GM12878 (cell line): ENCODE measurements around the gene YTHDF1. TPM values are rescaled to one million over a fixed set of nuclear protein-coding genes. Genes with fewer than 3 reads are reported as not detected.

Experiments used
- ATAC-seq: fragments of 200-7000 bp; cut with Tn5 transposase; 3 replicates; pipeline ENCODE4 v1.9.1; 2020; ENCODE audit warnings: mild to moderate bottlenecking, moderate library complexity
- BruUV-seq: library from RNA; stranded (reverse); fragments of 400-500 nt; replicated peaks from 2 replicates; lab custom pipeline; 2021; lab: Mats Ljungman, UMichigan
- CTCF ChIA-PET: fragments of 300-600 bp; sonication (Branson Sonifier 250); formaldehyde crosslinking; extraction: SDS; loops from one replicate; lab custom pipeline; 2021; ENCODE audit warnings: inconsistent platforms; lab: Yijun Ruan, JAX
- POLR2A ChIA-PET: fragments of 350-600 bp; formaldehyde crosslinking; extraction: SDS; loops from one replicate; lab custom pipeline; 2021; ENCODE audit warnings: inconsistent platforms; lab: Charles Lee
- RAD21 ChIA-PET: fragments of 300-600 bp; sonication (Branson Sonifier 250); formaldehyde crosslinking; loops from one replicate; lab custom pipeline; 2023; ENCODE audit warnings: antibody characterized with exemption; ENCODE audit not compliant: unreplicated experiment; lab: Charles Lee
- SMC1A ChIA-PET: fragments of 300-600 bp; sonication (Branson Sonifier 250); formaldehyde crosslinking; loops from one replicate; lab custom pipeline; 2023; ENCODE audit not compliant: unreplicated experiment, uncharacterized antibody; lab: Charles Lee
- DNase-seq: peaks from one replicate; pipeline ENCODE4 v3.0.0-alpha.2; 2011; ENCODE audit warnings: low read depth, low spot score
- FAIRE-seq: peaks from 3 replicates; lab custom pipeline; 2011; peaks lifted over from hg19 to GRCh38; lab: Jason Lieb, UNC
- H2AFZ ChIP-seq: 2 replicates; pipeline ENCODE4 v1.6.0; 2011; ENCODE audit warnings: low read depth, low read length, control low read depth; ENCODE audit not compliant: control insufficient read depth
- H3K27ac ChIP-seq: 2 replicates; pipeline ENCODE4 v1.5.1; 2011; ENCODE audit warnings: control low read depth; ENCODE audit not compliant: control insufficient read depth, insufficient read depth
- H3K27me3 ChIP-seq, 2 experiments: replicated peaks in 1 of 2; 2 replicates each; pipeline versions ENCODE4 v1.6.0 to v1.6.1; 2011; ENCODE audit warnings: low read length in 1 of 2; ENCODE audit not compliant: control insufficient read depth in 2 of 2, insufficient read depth in 2 of 2
- H3K36me3 ChIP-seq, 2 experiments: 2 replicates each; pipeline ENCODE4 v1.5.1; 2011; ENCODE audit warnings: low read length in 1 of 2; ENCODE audit not compliant: control insufficient read depth in 2 of 2, insufficient read depth in 2 of 2
- H3K4me1 ChIP-seq: 2 replicates; pipeline ENCODE4 v1.6.1; 2011; ENCODE audit warnings: mild to moderate bottlenecking, low read length, moderate library complexity, mixed read lengths; ENCODE audit not compliant: control insufficient read depth, insufficient read depth
- H3K4me2 ChIP-seq: 2 replicates; pipeline ENCODE4 v1.6.0; 2011; ENCODE audit warnings: control low read depth; ENCODE audit not compliant: control insufficient read depth, insufficient read depth
- H3K4me3 ChIP-seq: fragments of 200-600 bp; sonication (generic); 2 replicates; pipeline ENCODE4 v1.5.1; 2016
- H3K79me2 ChIP-seq: 2 replicates; pipeline ENCODE4 v1.6.0; 2011; ENCODE audit warnings: low read length; ENCODE audit not compliant: control insufficient read depth, insufficient read depth
- H3K9ac ChIP-seq: 2 replicates; pipeline ENCODE4 v1.8.0; 2011; ENCODE audit warnings: low read length, control low read depth, mixed read lengths; ENCODE audit not compliant: control insufficient read depth, insufficient read depth
- H3K9me3 ChIP-seq: replicated peaks from 3 replicates; pipeline ENCODE4 v1.5.1; 2011; ENCODE audit warnings: mild to moderate bottlenecking, low read length; ENCODE audit not compliant: control insufficient read depth, insufficient read depth
- H4K20me1 ChIP-seq: 2 replicates; pipeline ENCODE4 v1.6.0; 2011; ENCODE audit not compliant: control insufficient read depth, insufficient read depth
- IKZF1 ChIP-seq: fragments of 450-650 bp; conservative IDR thresholded peaks from 2 replicates; pipeline ENCODE4 v1.6.1; 2017; ENCODE audit warnings: antibody characterized with exemption, mild to moderate bottlenecking
- NBN ChIP-seq: fragments of 450-650 bp; IDR thresholded peaks from 2 replicates; pipeline ENCODE4 v1.6.1; 2016
- RELB ChIP-seq: fragments of 450-650 bp; IDR thresholded peaks from 2 replicates; pipeline ENCODE4 v1.6.1; 2017; ENCODE audit warnings: low read depth, mild to moderate bottlenecking, moderate library complexity
- SRF ChIP-seq, 2 experiments: IDR thresholded peaks; 2 replicates each; pipeline ENCODE4 v1.6.1; 2011; ENCODE audit warnings: low read depth in 2 of 2, low read length in 2 of 2, mild to moderate bottlenecking in 1 of 2, moderate library complexity in 1 of 2
- TBL1XR1 ChIP-seq: IDR thresholded peaks from 2 replicates; pipeline ENCODE4 v1.6.1; 2012; ENCODE audit warnings: low read depth, low read length, improper control_type of control experiment
- ZBED1 ChIP-seq: IDR thresholded peaks from 2 replicates; pipeline ENCODE4 v1.6.1; 2016; ENCODE audit warnings: borderline replicate concordance
- WGBS: methylation state at CpG from one replicate; pipeline ENCODE4 v1.1.6; 2016; ENCODE audit warnings: low lambda C conversion rate; ENCODE audit not compliant: insufficient replicate concordance, insufficient coverage; ENCODE audit errors: missing lambda C conversion rate; 5-methylcytosine and 5-hydroxymethylcytosine counted together
- in situ Hi-C: fragments of 300-500 bp; cut with MboI; formaldehyde crosslinking; loops from 9 replicates; pipeline ENCODE4 v1.14.3; 2018; ENCODE audit warnings: mixed read lengths
- intact Hi-C: fragments of 100-400 bp; cut with micrococcal nuclease; formaldehyde crosslinking; loops from one replicate; pipeline ENCODE4 v1.14.2; 2022; ENCODE audit not compliant: unreplicated experiment
- polyA plus RNA-seq, 11 experiments: library from polyadenylated mRNA; depleted of rRNA in 4 of 11; unstranded in 6 of 11; stranded (reverse) in 5 of 11; fragments of >200 nt; fragmentation: Nextera tagmentation in 4 of 11; fragmentation: Illumina TruSeq in 1 of 11; extraction: Ambion mirVana in 4 of 11; extraction: Trizol in 1 of 11; gene quantifications; 1 replicate in 1 of 11; 2 replicates in 10 of 11; pipeline versions ENCODE4 v1.2.1 to v1.2.3, GENCODE V29; 2011 to 2016; ENCODE audit warnings: inconsistent platforms in 2 of 11, missing spikeins in 2 of 11, low read depth in 1 of 11
- total RNA-seq, 4 experiments: library from RNA; depleted of rRNA in 3 of 4; stranded (reverse); fragments of >200 nt in 3 of 4; fragmentation: Illumina TruSeq in 1 of 4; extraction: Trizol in 1 of 4; gene quantifications; 2 replicates each; pipeline versions ENCODE4 v1.2.1 to v1.2.3, GENCODE V29; 2013 to 2021

The YTHDF1 gene
- total and polyA plus RNA-seq, 10 of the 15 experiments (the other 5 are each of a cell fraction or from before 2014, with no cell fraction given) = 4.6 to 37.8 (median 20.5) TPM

GRCh38 chr20:63186084-63186483, 29.8 kb downstream of the YTHDF1 start:
- Histone ChIP-seq H3K9ac (no peak overlapping the region), H3K27ac (no peak overlapping the region), H3K36me3 (no peaks in the 10 kb centered on the region), H3K9me3 (no peaks in the 10 kb centered on the region), H4K20me1 (no peaks in the 10 kb centered on the region), H3K4me1 (no peaks in the 10 kb centered on the region), H3K79me2 (no peaks in the 10 kb centered on the region), H3K27me3 (no peaks in the 10 kb centered on the region; a peak in 1 of 4 replicates), H3K4me2 (no peak overlapping the region), H2AFZ (no peak overlapping the region)
- ChIA-PET RAD21 (no interaction called here), POLR2A (no interaction called here), CTCF (no interaction called here)
- 80% methylated on average over 8 of the region's 8 CpGs for WGBS
- no TSS peak for BruUV-seq
- no peak for DNase-seq
- in situ Hi-C loops = no loop called here
- FAIRE-seq = no peak
- TF ChIP-seq ZBED1 = no peak
- TF ChIP-seq IKZF1 = no peak
- no peak for TF ChIP-seq NBN
- no peak for TF ChIP-seq RELB
- TF ChIP-seq SRF (IDR thresholded peaks at IDR 0.05; ENCODE audit: low read depth in 2 of 2, low read length in 2 of 2) = peak in 1 of 2 experiments; percentile 53; a peak in 1 of 4 replicates
- TF ChIP-seq, all 136 proteins: peak for 1
- SMC1A ChIA-PET = no interaction called here
- intact Hi-C loops = no loop called here
- H3K4me3 ChIP-seq = no peak overlapping the region
- ATAC-seq = no peak

- Histone ChIP-seq H3K9ac (no peak overlapping the region), H4K20me1 (no peaks in the 10 kb centered on the region), H3K36me3 (no peaks in the 10 kb centered on the region), H3K79me2 (no peaks in the 10 kb centered on the region), H3K4me3 (no peak overlapping the region), H3K27me3 (no peaks in the 10 kb centered on the region; a peak in 1 of 4 replicates), H3K9me3 (no peaks in the 10 kb centered on the region), H3K4me1 (no peaks in the 10 kb centered on the region), H3K27ac (no peak overlapping the region), H2AFZ (no peak overlapping the region), H3K4me2 (no peak overlapping the region)
- FAIRE-seq (no peak), ATAC-seq (no peak), DNase-seq (no peak)
- in situ Hi-C loops = no loop called here
- ChIA-PET RAD21 (no interaction called here), SMC1A (no interaction called here), POLR2A (no interaction called here), CTCF (no interaction called here)
- intact Hi-C loops = no loop called here
- WGBS = 78% methylated on average over 21 of the region's 21 CpGs
- TF ChIP-seq SRF (IDR thresholded peaks at IDR 0.05; ENCODE audit: low read depth in 2 of 2, low read length in 2 of 2) (peak in 1 of 2 experiments; percentile 34; a peak in 1 of 4 replicates), TBL1XR1 (no peak)
- BruUV-seq = no TSS peak
Observed at GRCh38 chr20:63185215-63185796, 30.6 kb downstream of the YTHDF1 start.
